HUES6 (cell line): ENCODE data around the gene ADPRS.

Experiments used
- H3K27ac ChIP-seq: 2 replicates; pipeline ENCODE4 v1.7.0; 2013; ENCODE audit warnings: low read depth, mild to moderate bottlenecking, low read length, inconsistent platforms
- H3K27me3 ChIP-seq: 2 replicates; pipeline ENCODE4 v1.6.1; 2013; ENCODE audit warnings: low read length; ENCODE audit not compliant: control insufficient read depth, insufficient read depth
- H3K36me3 ChIP-seq: 2 replicates; pipeline ENCODE4 v1.6.1; 2013; ENCODE audit warnings: low read length; ENCODE audit not compliant: control insufficient read depth, insufficient read depth
- H3K4me1 ChIP-seq: 2 replicates; pipeline ENCODE4 v1.6.1; 2013; ENCODE audit warnings: low read length; ENCODE audit not compliant: control insufficient read depth, insufficient read depth
- H3K4me3 ChIP-seq: 2 replicates; pipeline ENCODE4 v1.5.1; 2013; ENCODE audit warnings: low read depth, low read length
- H3K9ac ChIP-seq: one replicate; pipeline ENCODE4 v1.6.1; 2013; ENCODE audit warnings: mild to moderate bottlenecking, low read length
- H3K9me3 ChIP-seq: 2 replicates; pipeline ENCODE4 v1.6.1; 2013; ENCODE audit warnings: low read depth, low read length; ENCODE audit not compliant: control insufficient read depth, insufficient read depth

Gene ADPRS

DNA sequence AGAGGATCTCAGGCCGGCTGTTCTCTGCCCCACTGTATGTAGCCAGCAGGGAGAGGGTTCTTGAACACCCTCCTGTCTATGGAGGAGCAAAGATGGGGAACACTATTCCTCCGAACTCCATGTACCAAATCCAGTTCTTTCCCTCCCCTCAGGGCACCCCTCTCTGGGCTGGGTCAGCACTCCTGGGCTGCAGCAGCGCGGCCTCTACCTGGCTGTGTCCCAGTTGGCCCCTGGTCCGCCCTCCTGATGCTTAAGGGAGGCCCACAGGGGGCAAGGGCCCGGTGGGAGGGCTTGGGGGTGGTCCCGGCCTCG lies 471 bp upstream of the ADPRS start:
- Histone ChIP-seq H3K4me1 (peaks cover 7% of the 10 kb centered on the region), H3K4me3 (peak overlapping the region; percentile 93), H3K27me3 (peaks cover 10% of the 10 kb centered on the region; the same call in 1 of the 2 replicates), H3K9me3 (no peaks in the 10 kb centered on the region), H3K9ac (peak overlapping the region; percentile 32), H3K36me3 (peaks cover 23% of the 10 kb centered on the region), H3K27ac (no peak overlapping the region)

DNA sequence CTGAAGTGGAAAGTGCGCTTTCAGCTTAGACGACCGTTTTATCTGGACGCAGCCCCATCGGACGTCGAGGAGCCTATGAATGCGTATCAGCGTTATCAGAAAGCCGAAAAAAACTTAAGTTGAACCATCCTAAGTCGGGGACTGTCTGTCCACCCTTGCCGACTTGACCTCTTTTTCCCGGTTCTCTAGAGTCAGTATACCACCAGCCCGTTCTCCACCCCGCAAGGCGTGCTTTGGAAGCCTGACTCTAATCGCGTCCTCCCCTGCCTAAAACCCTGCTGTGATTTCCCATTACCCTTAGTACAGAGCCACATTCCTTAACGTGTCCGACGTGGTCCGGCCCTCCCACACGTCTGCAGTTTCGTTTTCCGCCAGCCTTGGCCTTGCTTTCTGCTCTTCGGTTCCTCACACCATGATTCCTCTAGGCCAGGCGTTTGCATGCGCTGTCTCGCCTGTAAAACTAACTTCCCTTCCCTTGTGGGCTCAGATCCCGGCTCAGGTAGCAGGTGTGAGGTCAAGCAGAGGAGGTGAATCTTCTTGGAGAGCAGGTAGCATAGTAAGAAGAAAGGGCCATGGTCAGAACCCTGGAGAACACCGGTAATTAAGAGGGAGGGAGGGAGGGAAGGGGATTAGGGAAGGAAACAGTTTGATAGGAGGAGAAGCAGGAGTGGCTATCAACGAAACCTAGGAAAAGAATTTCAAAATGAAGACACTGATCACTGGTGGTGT lies 865 bp downstream of the ADPRS start:
- peaks cover 5% of the 10 kb centered on the region; the same call in 1 of the 2 replicates for H3K27me3 ChIP-seq
- H3K9ac ChIP-seq = peak overlapping the region; percentile 81
- no peaks in the 10 kb centered on the region for H3K9me3 ChIP-seq
- H3K4me3 ChIP-seq = peak overlapping the region; percentile 93
- H3K4me1 ChIP-seq = peaks cover 4% of the 10 kb centered on the region
- H3K27ac ChIP-seq = no peak overlapping the region
- peaks cover 37% of the 10 kb centered on the region for H3K36me3 ChIP-seq

DNA sequence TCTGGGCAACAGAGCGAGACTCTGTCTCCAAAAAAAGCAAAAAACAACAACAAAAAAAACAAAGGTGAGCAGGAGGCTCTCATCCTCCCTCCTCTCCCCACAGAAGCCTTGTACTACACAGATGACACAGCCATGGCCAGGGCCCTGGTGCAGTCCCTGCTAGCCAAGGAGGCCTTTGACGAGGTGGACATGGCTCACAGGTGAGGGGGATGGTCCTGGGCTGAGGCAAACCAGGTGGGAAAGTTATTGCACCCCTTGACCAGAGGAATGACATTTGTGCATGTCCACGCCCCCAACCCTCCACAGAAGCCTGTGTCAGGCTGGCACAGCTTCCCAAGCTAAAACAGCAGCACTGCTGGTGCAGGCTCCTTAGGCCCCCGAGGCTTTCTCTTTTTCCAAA lies 2.4 kb downstream of the ADPRS start:
- Histone ChIP-seq H3K4me3 (no peak overlapping the region), H3K27ac (no peak overlapping the region), H3K4me1 (no peaks in the 10 kb centered on the region; the same call in 1 of the 2 replicates), H3K36me3 (peaks cover 50% of the 10 kb centered on the region), H3K27me3 (no peaks in the 10 kb centered on the region), H3K9ac (no peak overlapping the region), H3K9me3 (no peaks in the 10 kb centered on the region)

DNA sequence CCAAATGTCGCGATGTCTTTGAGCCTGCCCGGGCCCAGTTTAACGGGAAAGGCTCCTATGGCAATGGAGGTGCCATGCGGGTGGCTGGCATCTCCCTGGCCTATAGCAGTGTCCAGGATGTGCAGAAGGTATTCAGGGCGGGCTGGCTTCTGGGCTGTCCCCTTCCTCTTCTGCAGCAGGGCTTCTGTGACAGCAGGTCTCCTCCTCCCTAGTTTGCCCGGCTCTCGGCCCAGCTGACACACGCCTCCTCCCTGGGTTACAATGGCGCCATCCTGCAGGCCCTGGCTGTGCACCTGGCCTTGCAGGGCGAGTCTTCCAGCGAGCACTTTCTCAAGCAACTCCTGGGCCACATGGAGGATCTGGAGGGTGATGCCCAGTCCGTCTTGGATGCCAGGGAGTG lies 3.0 kb downstream of the ADPRS start:
- Histone ChIP-seq H3K27me3 (no peaks in the 10 kb centered on the region), H3K4me1 (no peaks in the 10 kb centered on the region; the same call in 1 of the 2 replicates), H3K9ac (no peak overlapping the region), H3K4me3 (no peak overlapping the region), H3K27ac (no peak overlapping the region), H3K9me3 (no peaks in the 10 kb centered on the region), H3K36me3 (peaks cover 52% of the 10 kb centered on the region)

DNA sequence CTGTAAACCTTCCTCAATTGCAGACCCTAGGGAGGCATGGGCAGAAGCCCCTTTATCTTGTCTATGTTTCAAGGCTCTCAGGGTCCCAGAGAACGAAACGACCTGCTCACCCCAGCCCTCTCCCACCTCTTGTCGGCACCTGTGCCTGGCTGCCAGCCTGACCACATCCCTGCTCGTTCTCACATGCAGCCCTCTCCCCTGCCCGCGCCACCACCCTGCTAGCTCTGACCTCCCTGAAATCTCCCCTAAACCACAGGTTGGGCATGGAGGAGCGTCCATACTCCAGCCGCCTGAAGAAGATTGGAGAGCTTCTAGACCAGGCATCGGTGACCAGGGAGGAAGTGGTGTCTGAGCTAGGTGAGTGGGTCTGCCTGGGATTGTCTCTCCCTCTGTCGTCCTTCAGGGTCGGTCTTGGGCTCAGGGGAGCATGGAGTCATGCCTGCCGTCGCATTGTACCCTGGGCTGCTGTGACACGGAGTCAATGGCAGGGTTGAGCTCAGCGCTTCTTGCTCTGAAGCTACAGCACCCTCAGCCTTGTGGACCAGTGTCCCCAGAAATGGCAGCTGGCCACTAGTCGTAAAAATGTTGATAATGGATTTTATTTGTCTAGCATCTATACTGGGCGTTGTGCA lies 3.6 kb downstream of the ADPRS start:
- H3K4me3 ChIP-seq = no peak overlapping the region
- no peaks in the 10 kb centered on the region for H3K27me3 ChIP-seq
- no peak overlapping the region for H3K27ac ChIP-seq
- H3K9me3 ChIP-seq = no peaks in the 10 kb centered on the region
- H3K36me3 ChIP-seq = peaks cover 52% of the 10 kb centered on the region
- H3K4me1 ChIP-seq = peaks cover 4% of the 10 kb centered on the region; the same call in 1 of the 2 replicates
- no peak overlapping the region for H3K9ac ChIP-seq

DNA sequence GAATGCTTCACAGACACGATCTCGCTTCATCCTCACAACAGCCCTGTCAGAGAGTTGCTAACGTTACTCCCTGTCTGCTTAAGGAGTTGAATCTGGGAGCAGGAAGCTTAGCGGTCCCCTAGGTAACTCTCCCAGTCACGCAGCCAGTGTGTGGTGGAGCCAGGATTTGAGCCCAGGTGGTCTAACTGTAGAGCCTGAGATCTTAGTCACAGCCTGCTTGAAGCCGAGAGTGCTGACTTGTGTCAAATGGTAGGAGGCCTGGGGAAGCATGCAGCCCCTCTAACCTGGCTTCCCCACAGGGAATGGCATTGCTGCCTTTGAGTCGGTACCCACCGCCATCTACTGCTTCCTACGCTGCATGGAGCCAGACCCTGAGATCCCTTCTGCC lies 4.1 kb downstream of the ADPRS start:
- peaks cover 52% of the 10 kb centered on the region for H3K36me3 ChIP-seq

DNA sequence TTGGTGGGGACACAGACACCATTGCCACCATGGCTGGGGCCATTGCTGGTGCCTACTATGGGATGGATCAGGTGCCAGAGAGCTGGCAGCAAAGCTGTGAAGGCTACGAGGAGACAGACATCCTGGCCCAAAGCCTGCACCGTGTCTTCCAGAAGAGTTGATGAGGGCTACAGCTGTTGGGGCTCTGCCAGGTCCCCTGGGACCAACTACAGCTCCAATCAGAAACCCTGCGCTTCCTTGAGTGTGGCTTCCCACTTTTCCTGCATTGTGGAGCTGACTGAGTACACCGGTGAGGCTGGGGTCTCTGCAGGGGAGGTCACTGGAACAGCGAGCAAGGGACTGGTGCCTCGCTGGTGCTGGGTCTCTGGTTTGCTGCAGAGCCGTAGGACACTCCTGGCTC lies 4.5 kb downstream of the ADPRS start:
- no peaks in the 10 kb centered on the region for H3K27me3 ChIP-seq
- H3K36me3 ChIP-seq = peaks cover 52% of the 10 kb centered on the region
- no peak overlapping the region for H3K27ac ChIP-seq
- peaks cover 8% of the 10 kb centered on the region for H3K4me1 ChIP-seq
- no peak overlapping the region for H3K9ac ChIP-seq
- H3K9me3 ChIP-seq = no peaks in the 10 kb centered on the region
- H3K4me3 ChIP-seq = no peak overlapping the region

More for the DNA sequence above, 4.1 kb downstream of the ADPRS start:
- Histone ChIP-seq H3K4me3 (no peak overlapping the region), H3K4me1 (peaks cover 8% of the 10 kb centered on the region), H3K27ac (no peak overlapping the region), H3K9ac (no peak overlapping the region), H3K27me3 (no peaks in the 10 kb centered on the region), H3K9me3 (no peaks in the 10 kb centered on the region)

DNA sequence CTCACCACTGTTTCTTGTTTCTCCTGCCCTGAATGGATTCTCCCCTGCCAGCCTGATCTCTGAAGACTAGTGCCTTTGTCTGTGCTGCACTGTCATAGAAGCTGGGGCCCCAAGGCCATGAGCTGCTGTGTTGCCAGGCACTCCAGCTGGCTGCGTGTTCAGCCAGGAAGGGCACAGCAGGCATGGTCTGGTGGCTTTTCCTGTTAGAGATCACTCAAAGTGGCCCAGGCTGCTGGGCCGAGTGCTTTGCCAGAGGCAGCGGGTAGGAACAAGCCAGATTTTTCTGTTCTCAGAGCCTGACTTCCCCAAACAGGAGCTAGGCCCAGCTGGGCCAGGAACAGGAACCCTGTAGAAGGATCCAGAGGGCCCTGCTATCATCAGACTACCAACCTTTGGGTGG lies 5.2 kb downstream of the ADPRS start:
- no peak overlapping the region for H3K27ac ChIP-seq
- no peak overlapping the region for H3K9ac ChIP-seq
- H3K4me3 ChIP-seq = no peak overlapping the region
- peaks cover 52% of the 10 kb centered on the region for H3K36me3 ChIP-seq
- H3K9me3 ChIP-seq = no peaks in the 10 kb centered on the region
- no peaks in the 10 kb centered on the region for H3K27me3 ChIP-seq
- H3K4me1 ChIP-seq = peaks cover 8% of the 10 kb centered on the region

DNA sequence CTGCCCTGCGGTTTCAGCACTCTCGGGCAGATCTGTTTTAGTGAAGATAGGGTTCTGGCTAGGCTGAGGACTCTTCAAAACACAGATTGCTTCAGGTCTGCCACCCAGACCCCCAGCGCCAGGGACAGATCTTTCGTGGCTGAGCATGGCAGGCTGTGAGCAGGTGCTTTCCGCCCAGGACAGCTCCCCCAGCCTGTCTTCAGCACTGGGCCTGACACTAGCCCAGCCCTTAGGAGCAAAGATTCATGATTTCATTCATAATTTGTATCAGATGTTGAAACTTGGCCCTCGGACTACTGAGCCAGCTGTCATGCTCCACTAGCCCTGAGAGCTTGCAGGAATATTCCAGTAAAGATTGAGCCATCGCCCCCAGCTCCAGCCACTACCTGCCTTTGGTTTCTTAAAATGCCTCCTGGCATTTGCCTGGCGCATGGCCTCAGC lies 5.9 kb downstream of the ADPRS start:
- Histone ChIP-seq H3K27me3 (no peaks in the 10 kb centered on the region), H3K4me3 (no peak overlapping the region), H3K9ac (no peak overlapping the region), H3K36me3 (peaks cover 52% of the 10 kb centered on the region), H3K4me1 (peaks cover 8% of the 10 kb centered on the region), H3K27ac (no peak overlapping the region), H3K9me3 (no peaks in the 10 kb centered on the region)

DNA sequence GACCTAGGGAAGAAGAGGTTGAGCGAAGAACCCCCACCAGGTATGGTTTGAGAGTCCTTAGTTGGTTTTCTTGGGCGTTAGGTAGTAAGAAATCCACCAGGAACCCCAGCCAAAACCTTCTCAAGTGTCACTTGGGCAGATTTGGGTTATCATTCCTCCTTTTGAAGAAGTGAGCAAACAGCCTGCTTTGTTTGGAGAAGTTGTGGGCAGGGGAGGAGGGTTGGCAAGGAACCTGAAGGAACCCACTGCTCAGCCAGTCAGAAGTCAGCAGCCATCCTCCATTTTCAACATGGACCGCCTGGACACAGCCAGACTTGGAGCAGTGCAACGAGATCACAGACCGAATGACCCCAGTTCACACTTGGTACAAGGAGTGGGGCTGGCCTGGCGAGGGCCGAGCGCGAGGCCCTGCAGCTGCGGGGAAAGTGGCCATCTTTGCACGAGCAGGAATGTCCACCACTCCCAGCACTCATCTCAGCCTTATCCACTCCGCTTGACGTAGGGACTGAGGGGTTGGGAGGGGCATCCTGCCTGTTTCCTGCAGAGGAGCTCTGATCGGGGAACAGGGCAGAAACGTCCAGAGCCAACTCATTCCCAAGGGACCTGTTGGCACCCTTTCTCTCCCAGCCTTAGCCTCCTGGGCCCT lies 7.2 kb downstream of the ADPRS start:
- H3K9ac ChIP-seq = no peak overlapping the region
- H3K4me3 ChIP-seq = no peak overlapping the region
- no peak overlapping the region for H3K27ac ChIP-seq
- no peaks in the 10 kb centered on the region for H3K27me3 ChIP-seq
- H3K36me3 ChIP-seq = peaks cover 52% of the 10 kb centered on the region
- peaks cover 8% of the 10 kb centered on the region for H3K4me1 ChIP-seq
- H3K9me3 ChIP-seq = no peaks in the 10 kb centered on the region
